ENCODE results near the gene APOO. TPM values are rescaled to one million over a fixed set of nuclear protein-coding genes. Genes with fewer than 3 reads are reported as not detected.

The APOO gene
- total and polyA plus RNA-seq, 2 experiments from 2014 or later, result 32.8 to 72.4 TPM

- Histone ChIP-seq H2AFZ (no peak overlapping the region), H4K20me1 (replicated peaks; ENCODE audit: insufficient read depth) (no peaks in the 10 kb centered on the region), H3K4me1 (ENCODE audit: insufficient read depth) (no peaks in the 10 kb centered on the region), H3K27ac (ENCODE audit: low read depth) (no peak overlapping the region), H3K4me3 (no peak overlapping the region), H3K79me2 (replicated peaks; ENCODE audit: insufficient read depth) (no peaks in the 10 kb centered on the region), H3F3A (replicated peaks; ENCODE audit: low read depth) (no peaks in the 10 kb centered on the region), H3K9me2 (ENCODE audit: insufficient read depth) (no peaks in the 10 kb centered on the region), H3K27me3 (ENCODE audit: insufficient read depth) (no peaks in the 10 kb centered on the region), H3K4me2 (no peak overlapping the region), H3K36me3 (ENCODE audit: insufficient read depth) (no peaks in the 10 kb centered on the region)
- DNase-seq (ENCODE audit: low spot score), result no peak
- Mint-ChIP-seq H3K27ac (no peak overlapping the region), H3K27me3 (ENCODE audit: insufficient read depth, low read depth, poor library complexity) (no peaks in the 10 kb centered on the region), H3K36me3 (ENCODE audit: low read depth) (no peaks in the 10 kb centered on the region), H3K4me3 (no peak overlapping the region), H3K9me3 (no peaks in the 10 kb centered on the region), H3K4me1 (no peaks in the 10 kb centered on the region)
- ATAC-seq, result no peak
- no peak for TF ChIP-seq CTCF (conservative IDR thresholded peaks at IDR 0.05; ENCODE audit: low read depth in 2 of 2)
- TF ChIP-seq ZNF462 (CRISPR knock-in tag; IDR thresholded peaks at IDR 0.05), result no peak
- no peak for TF ChIP-seq REST (IDR thresholded peaks at IDR 0.05; ENCODE audit: unreplicated experiment)
- TF ChIP-seq ETS1 (IDR thresholded peaks at IDR 0.05), result no peak
- TF ChIP-seq CREB1 (CRISPR knock-in tag; IDR thresholded peaks at IDR 0.05; ENCODE audit: low read depth), result no peak
- TF ChIP-seq ZNF331 (CRISPR knock-in tag; IDR thresholded peaks at IDR 0.05; ENCODE audit: low read depth), result no peak
- TF ChIP-seq ZNF114 (CRISPR knock-in tag; IDR thresholded peaks at IDR 0.05), result no peak
Observed at GRCh38 chrX:23820235-23820782, 87.4 kb downstream of the APOO start.
